ENCODE measurements around the gene IQCH.

DNA sequence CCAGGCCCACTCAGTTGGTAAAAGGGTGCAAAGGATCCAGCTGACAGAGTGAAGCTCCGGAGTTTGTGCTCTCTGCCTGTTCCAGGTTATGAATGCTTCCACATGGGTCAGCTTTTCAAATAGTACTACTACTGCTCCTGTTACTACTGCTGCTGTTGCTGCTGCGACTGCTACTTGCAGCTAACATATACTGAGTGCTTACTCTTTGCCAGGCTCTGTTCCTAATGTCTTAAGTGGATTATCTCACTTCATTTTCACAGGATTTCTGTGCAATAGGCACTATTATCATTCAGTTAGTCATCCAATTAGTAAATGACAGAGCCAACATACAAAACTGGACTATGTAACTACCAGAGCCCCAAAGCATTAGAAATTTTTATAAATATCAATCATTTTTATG is 106.5 kb downstream of the IQCH start:
- TF ChIP-seq EZH2phosphoT487 (IDR thresholded peaks at IDR 0.05; ENCODE audit: borderline replicate concordance, low read length) (no peak), EZH2 (IDR thresholded peaks at IDR 0.05; ENCODE audit: low read length, unreplicated experiment) (no peak)
- TF ChIP-seq, protein P1, sequence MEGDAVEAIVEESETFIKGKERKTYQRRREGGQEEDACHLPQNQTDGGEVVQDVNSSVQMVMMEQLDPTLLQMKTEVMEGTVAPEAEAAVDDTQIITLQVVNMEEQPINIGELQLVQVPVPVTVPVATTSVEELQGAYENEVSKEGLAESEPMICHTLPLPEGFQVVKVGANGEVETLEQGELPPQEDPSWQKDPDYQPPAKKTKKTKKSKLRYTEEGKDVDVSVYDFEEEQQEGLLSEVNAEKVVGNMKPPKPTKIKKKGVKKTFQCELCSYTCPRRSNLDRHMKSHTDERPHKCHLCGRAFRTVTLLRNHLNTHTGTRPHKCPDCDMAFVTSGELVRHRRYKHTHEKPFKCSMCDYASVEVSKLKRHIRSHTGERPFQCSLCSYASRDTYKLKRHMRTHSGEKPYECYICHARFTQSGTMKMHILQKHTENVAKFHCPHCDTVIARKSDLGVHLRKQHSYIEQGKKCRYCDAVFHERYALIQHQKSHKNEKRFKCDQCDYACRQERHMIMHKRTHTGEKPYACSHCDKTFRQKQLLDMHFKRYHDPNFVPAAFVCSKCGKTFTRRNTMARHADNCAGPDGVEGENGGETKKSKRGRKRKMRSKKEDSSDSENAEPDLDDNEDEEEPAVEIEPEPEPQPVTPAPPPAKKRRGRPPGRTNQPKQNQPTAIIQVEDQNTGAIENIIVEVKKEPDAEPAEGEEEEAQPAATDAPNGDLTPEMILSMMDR (conservative IDR thresholded peaks at IDR 0.05; ENCODE audit: low read depth, low read length): no peak

Measured in PC-3 (cell line).